ENCODE measurements around the gene NLGN1.

DNA sequence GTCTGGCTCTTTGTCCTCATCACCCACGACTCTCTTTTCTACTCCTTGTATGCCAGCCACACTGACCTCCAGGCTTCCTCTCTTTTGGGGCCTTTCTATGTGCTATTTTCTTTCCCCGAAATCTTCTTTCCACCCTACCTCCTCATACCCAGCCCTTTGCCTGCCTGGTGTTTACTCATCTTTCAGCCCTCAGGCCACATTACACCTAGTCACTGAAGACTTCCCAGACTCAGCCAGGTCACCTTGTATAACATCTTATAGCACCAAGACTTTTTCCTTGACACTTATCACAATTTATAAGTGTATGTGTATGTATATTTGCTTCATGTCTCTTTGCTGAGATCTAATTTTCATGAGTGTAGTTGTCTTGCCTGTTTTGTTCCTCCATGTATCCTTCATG is 396.4 kb downstream of the NLGN1 start:
- TF ChIP-seq, protein P1, sequence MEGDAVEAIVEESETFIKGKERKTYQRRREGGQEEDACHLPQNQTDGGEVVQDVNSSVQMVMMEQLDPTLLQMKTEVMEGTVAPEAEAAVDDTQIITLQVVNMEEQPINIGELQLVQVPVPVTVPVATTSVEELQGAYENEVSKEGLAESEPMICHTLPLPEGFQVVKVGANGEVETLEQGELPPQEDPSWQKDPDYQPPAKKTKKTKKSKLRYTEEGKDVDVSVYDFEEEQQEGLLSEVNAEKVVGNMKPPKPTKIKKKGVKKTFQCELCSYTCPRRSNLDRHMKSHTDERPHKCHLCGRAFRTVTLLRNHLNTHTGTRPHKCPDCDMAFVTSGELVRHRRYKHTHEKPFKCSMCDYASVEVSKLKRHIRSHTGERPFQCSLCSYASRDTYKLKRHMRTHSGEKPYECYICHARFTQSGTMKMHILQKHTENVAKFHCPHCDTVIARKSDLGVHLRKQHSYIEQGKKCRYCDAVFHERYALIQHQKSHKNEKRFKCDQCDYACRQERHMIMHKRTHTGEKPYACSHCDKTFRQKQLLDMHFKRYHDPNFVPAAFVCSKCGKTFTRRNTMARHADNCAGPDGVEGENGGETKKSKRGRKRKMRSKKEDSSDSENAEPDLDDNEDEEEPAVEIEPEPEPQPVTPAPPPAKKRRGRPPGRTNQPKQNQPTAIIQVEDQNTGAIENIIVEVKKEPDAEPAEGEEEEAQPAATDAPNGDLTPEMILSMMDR (IDR thresholded peaks at IDR 0.05; ENCODE audit: low read depth, low read length), result no peak
- no peak for TF ChIP-seq POLR2A (IDR thresholded peaks at IDR 0.05; ENCODE audit: extremely low read depth, insufficient read length)
- TF ChIP-seq, protein P2, sequence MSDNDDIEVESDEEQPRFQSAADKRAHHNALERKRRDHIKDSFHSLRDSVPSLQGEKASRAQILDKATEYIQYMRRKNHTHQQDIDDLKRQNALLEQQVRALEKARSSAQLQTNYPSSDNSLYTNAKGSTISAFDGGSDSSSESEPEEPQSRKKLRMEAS (IDR thresholded peaks at IDR 0.05; ENCODE audit: low read depth, low read length), result no peak
- no peak for TF ChIP-seq MYC (IDR thresholded peaks at IDR 0.05; ENCODE audit: low read depth, low read length)

Measured in NB4 (cell line).